Nephron (organoid): Measurements from ENCODE around the gene NKX2-2.
A peak's percentile ranks its signal among the peaks of the same experiment; 100 is the strongest.

Experiments used
- H3K27ac Mint-ChIP-seq, 3 experiments: 2 replicates each; pipeline ENCODE4 v1.8.0; 2020; ENCODE audit warnings: mixed read lengths in 3 of 3, mild to moderate bottlenecking in 2 of 3, moderate library complexity in 1 of 3
- H3K27me3 Mint-ChIP-seq: 2 replicates; pipeline ENCODE4 v1.8.0; 2021; ENCODE audit warnings: low read depth, mild to moderate bottlenecking, moderate library complexity, mixed read lengths
- H3K36me3 Mint-ChIP-seq: 2 replicates; pipeline ENCODE4 v1.8.0; 2020; ENCODE audit warnings: low read depth, mixed read lengths
- H3K4me1 Mint-ChIP-seq: 2 replicates; pipeline ENCODE4 v1.8.0; 2020; ENCODE audit warnings: mixed read lengths
- H3K4me3 Mint-ChIP-seq, 3 experiments: 2 replicates each; pipeline ENCODE4 v1.8.0; 2020; ENCODE audit warnings: mild to moderate bottlenecking in 3 of 3, mixed read lengths in 3 of 3, moderate library complexity in 2 of 3
- H3K9me3 Mint-ChIP-seq: 2 replicates; pipeline ENCODE4 v1.8.0; 2020; ENCODE audit warnings: mixed read lengths
- CTCF ChIP-seq, 3 experiments: fragments of 200-600 bp; sonication (generic); IDR thresholded peaks; one replicate each; pipeline ENCODE4 v1.5.0; 2021; ENCODE audit warnings: antibody characterized with exemption in 3 of 3; ENCODE audit not compliant: unreplicated experiment in 3 of 3

The NKX2-2 gene

GRCh38 chr20:21521596-21522480, 8.0 kb upstream of the NKX2-2 start:
- H3K9me3 Mint-ChIP-seq = peaks cover 3% of the 10 kb centered on the region
- no peak for TF ChIP-seq CTCF (IDR thresholded peaks at IDR 0.05; ENCODE audit: unreplicated experiment in 3 of 3)
- peaks cover 96% of the 10 kb centered on the region for H3K27me3 Mint-ChIP-seq
- H3K36me3 Mint-ChIP-seq = no peaks in the 10 kb centered on the region
- H3K4me1 Mint-ChIP-seq = peaks cover 16% of the 10 kb centered on the region
- H3K27ac Mint-ChIP-seq = no peak overlapping the region
- peak overlapping the region in 1 of 3 experiments; percentile 48 for H3K4me3 Mint-ChIP-seq

- H3K4me3 Mint-ChIP-seq = peak overlapping the region; percentile 34 to 51 (median 47)
- peaks cover 96% of the 10 kb centered on the region for H3K27me3 Mint-ChIP-seq
- H3K4me1 Mint-ChIP-seq = peaks cover 19% of the 10 kb centered on the region
- no peaks in the 10 kb centered on the region for H3K36me3 Mint-ChIP-seq
- no peaks in the 10 kb centered on the region for H3K9me3 Mint-ChIP-seq
- no peak overlapping the region for H3K27ac Mint-ChIP-seq
- no peak for TF ChIP-seq CTCF (IDR thresholded peaks at IDR 0.05; ENCODE audit: unreplicated experiment in 3 of 3)
Measured at GRCh38 chr20:21520702-21521595, 7.1 kb upstream of the NKX2-2 start.

- Mint-ChIP-seq H3K4me3 (no peak overlapping the region), H3K9me3 (no peaks in the 10 kb centered on the region), H3K4me1 (peaks cover 28% of the 10 kb centered on the region), H3K27ac (no peak overlapping the region), H3K27me3 (peaks cover 96% of the 10 kb centered on the region), H3K36me3 (no peaks in the 10 kb centered on the region)
- no peak for TF ChIP-seq CTCF (IDR thresholded peaks at IDR 0.05; ENCODE audit: unreplicated experiment in 3 of 3)
Measured at GRCh38 chr20:21519136-21519584, 5.3 kb upstream of the NKX2-2 start.

- no peaks in the 10 kb centered on the region for H3K9me3 Mint-ChIP-seq
- H3K4me3 Mint-ChIP-seq = no peak overlapping the region
- no peak for TF ChIP-seq CTCF (IDR thresholded peaks at IDR 0.05; ENCODE audit: unreplicated experiment in 3 of 3)
- H3K27me3 Mint-ChIP-seq = peaks cover 96% of the 10 kb centered on the region
- H3K36me3 Mint-ChIP-seq = no peaks in the 10 kb centered on the region
- no peak overlapping the region for H3K27ac Mint-ChIP-seq
- H3K4me1 Mint-ChIP-seq = peaks cover 29% of the 10 kb centered on the region
Measured at GRCh38 chr20:21518292-21518991, 4.6 kb upstream of the NKX2-2 start.

GRCh38 chr20:21517566-21518277, 3.9 kb upstream of the NKX2-2 start:
- peaks cover 23% of the 10 kb centered on the region for H3K4me1 Mint-ChIP-seq
- H3K4me3 Mint-ChIP-seq = peak overlapping the region in 1 of 3 experiments; percentile 24
- peaks cover 96% of the 10 kb centered on the region for H3K27me3 Mint-ChIP-seq
- no peaks in the 10 kb centered on the region for H3K9me3 Mint-ChIP-seq
- TF ChIP-seq CTCF (IDR thresholded peaks at IDR 0.05; ENCODE audit: unreplicated experiment in 3 of 3) = no peak
- H3K27ac Mint-ChIP-seq = no peak overlapping the region
- H3K36me3 Mint-ChIP-seq = no peaks in the 10 kb centered on the region
